Right lobe of liver (tissue), 6 donors: ENCODE data around the gene ACOX3. TPM values are rescaled to one million over a fixed set of nuclear protein-coding genes. Genes with fewer than 3 reads are reported as not detected.

Experiments
- ATAC-seq, 4 donors: fragments of 200-7000 bp; cut with Tn5 transposase; one replicate each; pipeline ENCODE4 v1.9.1; 2020; ENCODE audit warnings: mild to moderate bottlenecking in 4 of 4, moderate library complexity in 4 of 4
- DNase-seq, 3 donors: peaks; one replicate each; pipeline ENCODE4 v3.0.0-alpha.2; 2020
- H3K27ac ChIP-seq, 3 donors: fragments of 200-600 bp; one replicate each; pipeline ENCODE4 v1.8.0; 2022
- H3K27me3 ChIP-seq, 2 donors: fragments of 200-600 bp; one replicate each; pipeline ENCODE4 v1.8.0; 2022
- H3K36me3 ChIP-seq, 4 donors: fragments of 200-600 bp; sonication (generic) in 1 of 4; one replicate each; pipeline versions ENCODE4 v1.5.1 to v1.8.0; 2017 to 2022; ENCODE audit warnings: control low read depth in 1 of 4
- H3K4me1 ChIP-seq, 4 donors: fragments of 200-600 bp; sonication (generic) in 1 of 4; one replicate each; pipeline versions ENCODE4 v1.5.1 to v1.8.0; 2017 to 2022; ENCODE audit warnings: control low read depth in 1 of 4
- H3K4me3 ChIP-seq, 3 donors: fragments of 200-600 bp; one replicate each; pipeline ENCODE4 v1.8.0; 2022
- H3K9me3 ChIP-seq, 4 donors: fragments of 200-600 bp; sonication (generic) in 1 of 4; one replicate each; pipeline versions ENCODE4 v1.5.1 to v1.8.0; 2017 to 2022; ENCODE audit warnings: control low read depth in 1 of 4
- CTCF ChIP-seq, 4 donors: fragments of 200-600 bp in 3 of 4; fragments of 450-650 bp in 1 of 4; IDR thresholded peaks; one replicate each; pipeline versions ENCODE4 v1.5.1 to v1.8.0; 2016 to 2022; ENCODE audit warnings: antibody characterized with exemption in 4 of 4, mild to moderate bottlenecking in 2 of 4
- POLR2A ChIP-seq: fragments of 450-650 bp; IDR thresholded peaks from one replicate; pipeline ENCODE4 v1.6.1; 2017; ENCODE audit warnings: antibody characterized with exemption, mild to moderate bottlenecking
- WGBS: methylation state at CpG from one replicate; pipeline ENCODE4 v1.1.6; 2018; ENCODE audit warnings: low coverage, low lambda C conversion rate; ENCODE audit not compliant: insufficient coverage; ENCODE audit errors: missing lambda C conversion rate; 5-methylcytosine and 5-hydroxymethylcytosine counted together
- intact Hi-C, 2 donors: fragments of 100-400 bp; cut with DNase I; formaldehyde crosslinking; loops; one replicate each; pipeline versions ENCODE4 v1.11.2 to v1.14.1; 2022
- total RNA-seq, 6 experiments: library from RNA; depleted of rRNA in 2 of 6; stranded (reverse); fragments of >200 nt in 2 of 6; fragmentation: NEBNext Ultra II Directional in 3 of 6; extraction: Animal tissue kit (Norgen Biotek cat#: 25700) in 3 of 6; gene quantifications; one replicate each; pipeline versions ENCODE4 v1.1.0 to v1.2.4, GENCODE V29; 2016 to 2023
- donor health status: DM: no; HTN: yes; CAD: no.
- donor health status: DM: no; HTN: no; CAD: no.
- donor health status: DM: no; HTN: no; CAD: no.
- donor health status: DM: no; HTN: yes; CAD: no.
- donor health status: DM: no; HTN: yes; CAD: no.

ACOX3 gene
- total RNA-seq, 6 experiments from 2014 or later: 18.5 to 36.9 (median 21.9) TPM

GRCh38 chr4:8323947-8324555 lies 116.5 kb downstream of the ACOX3 start:
- ATAC-seq: no peak
- DNase-seq: peak in 1 of 3 donors; percentile 17
- intact Hi-C loops: no loop called here
- H3K27me3 ChIP-seq: no peaks in the 10 kb centered on the region
- H3K36me3 ChIP-seq: no peaks in the 10 kb centered on the region
- H3K9me3 ChIP-seq: no peaks in the 10 kb centered on the region
- H3K27ac ChIP-seq: no peak overlapping the region
- H3K4me3 ChIP-seq: no peak overlapping the region
- TF ChIP-seq POLR2A: no peak
- no peak for TF ChIP-seq CTCF (IDR thresholded peaks at IDR 0.05)
- WGBS: 100% methylated on average over 1 of the region's 5 CpGs
- H3K4me1 ChIP-seq: no peaks in the 10 kb centered on the region

- ATAC-seq (no peak), DNase-seq (peak in 1 of 3 donors; percentile 23)
- no peak overlapping the region for H3K4me3 ChIP-seq
- no peak overlapping the region for H3K27ac ChIP-seq
- 52% methylated on average over 8 of the region's 9 CpGs for WGBS
- intact Hi-C loops: no loop called here
- TF ChIP-seq CTCF (IDR thresholded peaks at IDR 0.05) (no peak), POLR2A (no peak)
- H3K4me1 ChIP-seq: no peaks in the 10 kb centered on the region
- H3K27me3 ChIP-seq: no peaks in the 10 kb centered on the region
- H3K36me3 ChIP-seq: no peaks in the 10 kb centered on the region
- H3K9me3 ChIP-seq: no peaks in the 10 kb centered on the region
Measured at GRCh38 chr4:8322794-8323704, 117.5 kb downstream of the ACOX3 start.

DNA sequence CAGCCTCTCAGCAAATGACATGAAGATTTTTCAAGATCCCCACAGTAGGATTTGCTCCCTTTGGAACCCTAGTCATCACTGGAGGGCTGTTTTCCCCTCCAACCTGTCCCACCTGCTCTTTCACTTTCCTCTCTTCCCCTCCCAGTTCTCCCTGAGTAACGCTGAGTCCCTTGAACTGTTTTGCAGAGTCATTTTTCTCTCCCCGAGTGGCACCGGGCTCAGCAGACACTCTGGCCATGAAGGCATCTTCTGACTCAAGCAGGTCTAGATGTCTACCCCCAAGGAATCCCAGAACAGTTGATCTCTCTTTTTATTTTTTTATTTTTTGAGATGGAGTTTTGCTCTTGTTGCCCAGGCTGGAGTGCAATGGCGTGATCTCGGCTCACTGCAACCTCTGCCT lies 118.8 kb downstream of the ACOX3 start:
- Histone ChIP-seq H3K27ac (no peak overlapping the region), H3K36me3 (no peaks in the 10 kb centered on the region), H3K9me3 (no peaks in the 10 kb centered on the region), H3K27me3 (no peaks in the 10 kb centered on the region), H3K4me1 (no peaks in the 10 kb centered on the region), H3K4me3 (no peak overlapping the region)
- 59% methylated on average over 5 of the region's 5 CpGs for WGBS
- TF ChIP-seq CTCF (IDR thresholded peaks at IDR 0.05): no peak
- no peak for TF ChIP-seq POLR2A
- intact Hi-C loops: no loop called here
- no peak for ATAC-seq
- DNase-seq: peak in 1 of 3 donors; percentile 8

DNA sequence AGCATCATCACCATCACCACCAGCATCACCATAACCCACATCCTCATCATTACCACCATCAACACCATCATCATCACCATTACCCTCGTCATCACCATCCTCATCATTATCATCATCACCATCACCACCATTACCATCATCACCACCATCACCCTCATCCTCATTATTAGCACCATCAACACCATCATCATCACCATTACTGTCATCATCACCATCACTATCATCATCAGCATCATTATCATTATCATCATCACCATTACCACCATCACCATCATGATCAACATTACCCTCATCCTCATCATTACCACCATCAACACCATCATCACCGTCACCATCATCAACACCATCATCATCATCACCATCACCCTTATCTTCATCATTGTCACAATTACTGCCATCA lies 119.3 kb downstream of the ACOX3 start:
- no peaks in the 10 kb centered on the region for H3K9me3 ChIP-seq
- WGBS: 75% methylated on average over 2 of the region's 2 CpGs
- DNase-seq: no peak
- no peak overlapping the region for H3K27ac ChIP-seq
- no peak for ATAC-seq
- no peaks in the 10 kb centered on the region for H3K36me3 ChIP-seq
- TF ChIP-seq CTCF (IDR thresholded peaks at IDR 0.05) (no peak), POLR2A (no peak)
- no peaks in the 10 kb centered on the region for H3K4me1 ChIP-seq
- H3K27me3 ChIP-seq: no peaks in the 10 kb centered on the region
- intact Hi-C loops: no loop called here
- no peak overlapping the region for H3K4me3 ChIP-seq
